Skeletal muscle satellite cell (primary cell): ENCODE results near the gene PSMB10.

Source experiments
- H3K27me3 ChIP-seq: 2 replicates; pipeline ENCODE4 v1.7.0; 2013; ENCODE audit warnings: low read length; ENCODE audit not compliant: control insufficient read depth, insufficient read depth
- H3K36me3 ChIP-seq: 2 replicates; pipeline ENCODE4 v1.7.0; 2013; ENCODE audit warnings: mild to moderate bottlenecking, control low read depth, low read length; ENCODE audit not compliant: insufficient read depth
- H3K4me1 ChIP-seq: 2 replicates; pipeline ENCODE4 v1.7.0; 2013; ENCODE audit warnings: low read length; ENCODE audit not compliant: control insufficient read depth, insufficient read depth
- H3K4me2 ChIP-seq: 2 replicates; pipeline ENCODE4 v1.7.0; 2013; ENCODE audit warnings: mild to moderate bottlenecking, low read length
- H3K4me3 ChIP-seq: 2 replicates; pipeline ENCODE4 v1.7.0; 2013; ENCODE audit warnings: low read length
- H3K9ac ChIP-seq: 2 replicates; pipeline ENCODE4 v1.7.0; 2013; ENCODE audit warnings: mild to moderate bottlenecking, low read depth, low read length, moderate library complexity
- H3K9me3 ChIP-seq: replicated peaks from 2 replicates; pipeline ENCODE4 v1.7.0; 2013; ENCODE audit warnings: mild to moderate bottlenecking, control low read depth, low read length

The PSMB10 gene

GRCh38 chr16:67968400-67969253 lies 32.0 kb upstream of the PSMB10 start, which contains the start of gene SLC12A4:
TSS of gene SLC12A4 (minus strand) at chr16:67968637. CDS start at chr16:67968553, 84 bp downstream.
- Histone ChIP-seq H3K27me3 (no peaks in the 10 kb centered on the region), H3K4me2 (peak within 1 kb of the TSS; percentile 82), H3K9ac (peak within 1 kb of the TSS; percentile 98), H3K9me3 (no peaks in the 10 kb centered on the region), H3K4me1 (peaks cover 26% of the 10 kb centered on the region), H3K4me3 (peak within 1 kb of the TSS; percentile 96), H3K36me3 (peaks cover 16% of the 10 kb centered on the region)

- Histone ChIP-seq H3K4me3 (peak overlapping the region; percentile 96), H3K27me3 (no peaks in the 10 kb centered on the region), H3K9ac (peak overlapping the region; percentile 98), H3K36me3 (peaks cover 22% of the 10 kb centered on the region), H3K9me3 (no peaks in the 10 kb centered on the region), H3K4me2 (peak overlapping the region; percentile 82), H3K4me1 (peaks cover 26% of the 10 kb centered on the region)
Measured at GRCh38 chr16:67967958-67968399, 31.3 kb upstream of the PSMB10 start.

- Histone ChIP-seq H3K9me3 (no peaks in the 10 kb centered on the region), H3K27me3 (no peaks in the 10 kb centered on the region), H3K4me2 (peak overlapping the region; percentile 82), H3K4me3 (peak overlapping the region; percentile 96), H3K9ac (peak overlapping the region; percentile 98), H3K36me3 (peaks cover 29% of the 10 kb centered on the region), H3K4me1 (peaks cover 26% of the 10 kb centered on the region)
Measured at GRCh38 chr16:67967183-67967957, 30.7 kb upstream of the PSMB10 start.

- Histone ChIP-seq H3K9me3 (no peaks in the 10 kb centered on the region), H3K4me3 (peak overlapping the region; percentile 96), H3K4me2 (peak overlapping the region; percentile 82), H3K27me3 (no peaks in the 10 kb centered on the region), H3K36me3 (peaks cover 36% of the 10 kb centered on the region), H3K4me1 (peaks cover 26% of the 10 kb centered on the region), H3K9ac (peak overlapping the region; percentile 98)
Measured at GRCh38 chr16:67966549-67967182, 30.0 kb upstream of the PSMB10 start.

GRCh38 chr16:67965668-67966548 lies 29.3 kb upstream of the PSMB10 start:
- H3K4me2 ChIP-seq: peak overlapping the region; percentile 82
- peak overlapping the region; percentile 98 for H3K9ac ChIP-seq
- H3K4me1 ChIP-seq: peaks cover 30% of the 10 kb centered on the region
- peak overlapping the region; percentile 96 for H3K4me3 ChIP-seq
- no peaks in the 10 kb centered on the region for H3K9me3 ChIP-seq
- peaks cover 43% of the 10 kb centered on the region for H3K36me3 ChIP-seq
- no peaks in the 10 kb centered on the region for H3K27me3 ChIP-seq

GRCh38 chr16:67964477-67965131 lies 28.0 kb upstream of the PSMB10 start:
- no peak overlapping the region for H3K9ac ChIP-seq
- H3K36me3 ChIP-seq: peaks cover 56% of the 10 kb centered on the region
- H3K4me3 ChIP-seq: no peak overlapping the region
- peaks cover 43% of the 10 kb centered on the region for H3K4me1 ChIP-seq
- H3K4me2 ChIP-seq: peak overlapping the region; percentile 11
- H3K27me3 ChIP-seq: no peaks in the 10 kb centered on the region
- no peaks in the 10 kb centered on the region for H3K9me3 ChIP-seq

- Histone ChIP-seq H3K36me3 (peaks cover 63% of the 10 kb centered on the region), H3K4me3 (no peak overlapping the region), H3K9me3 (no peaks in the 10 kb centered on the region), H3K4me1 (peaks cover 46% of the 10 kb centered on the region), H3K4me2 (no peak overlapping the region), H3K27me3 (no peaks in the 10 kb centered on the region), H3K9ac (no peak overlapping the region)
Measured at GRCh38 chr16:67963662-67964321, 27.1 kb upstream of the PSMB10 start.

- Histone ChIP-seq H3K4me2 (no peak overlapping the region), H3K4me1 (peaks cover 45% of the 10 kb centered on the region), H3K36me3 (peaks cover 68% of the 10 kb centered on the region), H3K4me3 (no peak overlapping the region), H3K27me3 (no peaks in the 10 kb centered on the region), H3K9ac (no peak overlapping the region), H3K9me3 (no peaks in the 10 kb centered on the region)
Measured at GRCh38 chr16:67963292-67963661, 26.6 kb upstream of the PSMB10 start.

- no peaks in the 10 kb centered on the region for H3K27me3 ChIP-seq
- peaks cover 45% of the 10 kb centered on the region for H3K4me1 ChIP-seq
- no peak overlapping the region for H3K4me3 ChIP-seq
- no peak overlapping the region for H3K4me2 ChIP-seq
- H3K9me3 ChIP-seq: no peaks in the 10 kb centered on the region
- peaks cover 78% of the 10 kb centered on the region for H3K36me3 ChIP-seq
- no peak overlapping the region for H3K9ac ChIP-seq
Measured at GRCh38 chr16:67962135-67962534, 25.5 kb upstream of the PSMB10 start.

GRCh38 chr16:67961551-67961957 lies 24.9 kb upstream of the PSMB10 start:
- peaks cover 78% of the 10 kb centered on the region for H3K36me3 ChIP-seq

More at GRCh38 chr16:67961551-67961957, 24.9 kb upstream of the PSMB10 start:
- no peaks in the 10 kb centered on the region for H3K9me3 ChIP-seq
- no peak overlapping the region for H3K9ac ChIP-seq
- H3K4me3 ChIP-seq: no peak overlapping the region
- H3K27me3 ChIP-seq: no peaks in the 10 kb centered on the region
- peaks cover 39% of the 10 kb centered on the region for H3K4me1 ChIP-seq
- no peak overlapping the region for H3K4me2 ChIP-seq
